Activated CD4-positive, alpha-beta memory T cell treated with anti-CD3 and anti-CD28 coated beads, Interleukin-2, amount 10 ng/mL, durations not matched to agents 7 days and 5 days (primary cell): ENCODE results near the gene TEAD4. TPM values are rescaled to one million over a fixed set of nuclear protein-coding genes. Genes with fewer than 3 reads are reported as not detected.
A peak's percentile ranks its signal among the peaks of the same experiment; 100 is the strongest.
"Not testable (repeated sequence)": the region's sequence is repeated elsewhere in the genome, so short reads cannot be mapped to it uniquely, and the experiment has no call there.

ENCODE experiments used
- CTCF ChIA-PET: fragments of 350-600 bp; sonication (Branson Sonifier 250); formaldehyde crosslinking; loops from one replicate; lab custom pipeline; 2021; ENCODE audit warnings: antibody characterized with exemption, inconsistent platforms; lab: Charles Lee
- POLR2A ChIA-PET: fragments of 350-600 bp; sonication (Branson Sonifier 250); formaldehyde crosslinking; loops from one replicate; lab custom pipeline; 2021; ENCODE audit warnings: antibody characterized with exemption; lab: Charles Lee
- DNase-seq: peaks from one replicate; pipeline ENCODE4 v3.0.0-alpha.2; 2020
- H3K27ac Mint-ChIP-seq: one replicate; pipeline ENCODE4 v1.8.0; 2021; ENCODE audit warnings: mild to moderate bottlenecking, mixed read lengths
- H3K27me3 Mint-ChIP-seq: one replicate; pipeline ENCODE4 v1.8.0; 2021; ENCODE audit warnings: mixed read lengths
- H3K36me3 Mint-ChIP-seq: one replicate; pipeline ENCODE4 v1.8.0; 2021; ENCODE audit warnings: low read depth, mixed read lengths
- H3K4me1 Mint-ChIP-seq: one replicate; pipeline ENCODE4 v1.8.0; 2021; ENCODE audit warnings: mixed read lengths
- H3K4me3 Mint-ChIP-seq: one replicate; pipeline ENCODE4 v1.8.0; 2021; ENCODE audit warnings: mild to moderate bottlenecking, mixed read lengths
- H3K9me3 Mint-ChIP-seq: one replicate; pipeline ENCODE4 v1.8.0; 2021; ENCODE audit warnings: mixed read lengths
- total RNA-seq, 2 experiments: library from RNA; stranded (reverse); gene quantifications; one replicate each; pipeline ENCODE4 v1.2.3, GENCODE V29; 2021

The TEAD4 gene
- total RNA-seq, 2 experiments from 2014 or later = 0.68 to 0.83 TPM

GRCh38 chr12:3055026-3055703 is 96.0 kb downstream of the TEAD4 start:
- ChIA-PET POLR2A (no interaction called here), CTCF (no interaction called here)
- Mint-ChIP-seq H3K4me3 (no peak overlapping the region), H3K27ac (no peak overlapping the region), H3K9me3 (no peaks in the 10 kb centered on the region), H3K36me3 (no peaks in the 10 kb centered on the region), H3K27me3 (peaks cover 10% of the 10 kb centered on the region), H3K4me1 (no peaks in the 10 kb centered on the region)
- no peak for DNase-seq

- ChIA-PET CTCF (no interaction called here), POLR2A (no interaction called here)
- Mint-ChIP-seq H3K9me3 (no peaks in the 10 kb centered on the region), H3K27ac (no peak overlapping the region), H3K36me3 (no peaks in the 10 kb centered on the region), H3K4me3 (no peak overlapping the region), H3K4me1 (peaks cover 3% of the 10 kb centered on the region), H3K27me3 (peaks cover 13% of the 10 kb centered on the region)
- no peak for DNase-seq
Observed at GRCh38 chr12:3055704-3056467, 96.7 kb downstream of the TEAD4 start.

- no peak overlapping the region for H3K4me3 Mint-ChIP-seq
- no peak for DNase-seq
- no peaks in the 10 kb centered on the region for H3K36me3 Mint-ChIP-seq
- POLR2A ChIA-PET = no interaction called here
- peaks cover 9% of the 10 kb centered on the region for H3K4me1 Mint-ChIP-seq
- no peak overlapping the region for H3K27ac Mint-ChIP-seq
- peaks cover 33% of the 10 kb centered on the region for H3K27me3 Mint-ChIP-seq
- H3K9me3 Mint-ChIP-seq = no peaks in the 10 kb centered on the region
- CTCF ChIA-PET = interaction anchor here (3.5 kb wide), 1 partner anchor 12 kb away, joined by 13 read pairs; no protein-coding TSS in a partner anchor
Observed at GRCh38 chr12:3061059-3061458, 101.9 kb downstream of the TEAD4 start.

- Mint-ChIP-seq H3K36me3 (no peaks in the 10 kb centered on the region), H3K27ac (no peak overlapping the region), H3K4me3 (no peak overlapping the region), H3K9me3 (no peaks in the 10 kb centered on the region), H3K27me3 (peaks cover 31% of the 10 kb centered on the region), H3K4me1 (peaks cover 9% of the 10 kb centered on the region)
- CTCF ChIA-PET = no interaction called here
- POLR2A ChIA-PET = no interaction called here
- DNase-seq = no peak
Observed at GRCh38 chr12:3061501-3062215, 102.5 kb downstream of the TEAD4 start.

GRCh38 chr12:3065300-3065699 is 106.1 kb downstream of the TEAD4 start:
- H3K9me3 Mint-ChIP-seq = no peaks in the 10 kb centered on the region
- CTCF ChIA-PET = interaction anchor here (1.0 kb wide), 1 partner anchor 8 kb away, joined by 4 read pairs; no protein-coding TSS in a partner anchor
- H3K27me3 Mint-ChIP-seq = peaks cover 42% of the 10 kb centered on the region

GRCh38 chr12:3065846-3066245 is 106.6 kb downstream of the TEAD4 start:
- DNase-seq, POLR2A ChIA-PET, H3K4me1 Mint-ChIP-seq, H3K4me3 Mint-ChIP-seq, H3K9me3 Mint-ChIP-seq, H3K27ac Mint-ChIP-seq, H3K36me3 Mint-ChIP-seq: not testable (repeated sequence)
- peaks cover 39% of the 10 kb centered on the region for H3K27me3 Mint-ChIP-seq
- CTCF ChIA-PET = interaction anchor here (1.0 kb wide), 1 partner anchor 8 kb away, joined by 4 read pairs; no protein-coding TSS in a partner anchor

More at GRCh38 chr12:3065300-3065699, 106.1 kb downstream of the TEAD4 start:
- POLR2A ChIA-PET = no interaction called here
- Mint-ChIP-seq H3K36me3 (no peaks in the 10 kb centered on the region), H3K4me3 (no peak overlapping the region), H3K27ac (no peak overlapping the region), H3K4me1 (peaks cover 9% of the 10 kb centered on the region)
- DNase-seq = no peak

- peaks cover 19% of the 10 kb centered on the region for H3K27me3 Mint-ChIP-seq
- POLR2A ChIA-PET = no interaction called here
- DNase-seq = no peak
- CTCF ChIA-PET = interaction anchor here (0.7 kb wide), 1 partner anchor 195 kb away, joined by 4 read pairs; no protein-coding TSS in a partner anchor
- H3K36me3 Mint-ChIP-seq = no peaks in the 10 kb centered on the region
- no peak overlapping the region for H3K27ac Mint-ChIP-seq
- H3K4me3 Mint-ChIP-seq = no peak overlapping the region
- H3K4me1 Mint-ChIP-seq = peaks cover 2% of the 10 kb centered on the region
- H3K9me3 Mint-ChIP-seq = no peaks in the 10 kb centered on the region
Observed at GRCh38 chr12:3069714-3070113, 110.5 kb downstream of the TEAD4 start.

- H3K4me1 Mint-ChIP-seq = peaks cover 5% of the 10 kb centered on the region
- H3K27me3 Mint-ChIP-seq = peaks cover 26% of the 10 kb centered on the region
- H3K27ac Mint-ChIP-seq = no peak overlapping the region
- H3K9me3 Mint-ChIP-seq = no peaks in the 10 kb centered on the region
- no peaks in the 10 kb centered on the region for H3K36me3 Mint-ChIP-seq
- H3K4me3 Mint-ChIP-seq = no peak overlapping the region
- ChIA-PET POLR2A (no interaction called here), CTCF (interaction anchor here (0.6 to 1.6 kb wide), 4 partner anchors 30 to 229 kb away, joined by 3 to 4 read pairs (median 3); no protein-coding TSS in a partner anchor)
- DNase-seq = no peak
Observed at GRCh38 chr12:3071107-3071506, 111.9 kb downstream of the TEAD4 start.

- ChIA-PET POLR2A (no interaction called here), CTCF (interaction anchor here (1.6 to 2.5 kb wide), 2 partner anchors 204 to 228 kb away, joined by 4 to 29 read pairs; no protein-coding TSS in a partner anchor)
- Mint-ChIP-seq H3K4me1 (peaks cover 5% of the 10 kb centered on the region), H3K4me3 (no peak overlapping the region), H3K9me3 (no peaks in the 10 kb centered on the region), H3K27ac (no peak overlapping the region), H3K36me3 (no peaks in the 10 kb centered on the region), H3K27me3 (peaks cover 26% of the 10 kb centered on the region)
- DNase-seq = no peak
Observed at GRCh38 chr12:3071710-3072109, 112.5 kb downstream of the TEAD4 start.

GRCh38 chr12:3073438-3074250 is 114.4 kb downstream of the TEAD4 start:
- peak; percentile 85 for DNase-seq
- ChIA-PET POLR2A (no interaction called here), CTCF (interaction anchor here (0.7 to 2.9 kb wide), 18 partner anchors 8 to 202 kb away, joined by 3 to 29 read pairs (median 3); no protein-coding TSS in a partner anchor)
- H3K27ac Mint-ChIP-seq = no peak overlapping the region
- H3K4me3 Mint-ChIP-seq = no peak overlapping the region
- no peaks in the 10 kb centered on the region for H3K9me3 Mint-ChIP-seq
- peaks cover 28% of the 10 kb centered on the region for H3K27me3 Mint-ChIP-seq
- peaks cover 5% of the 10 kb centered on the region for H3K4me1 Mint-ChIP-seq
- H3K36me3 Mint-ChIP-seq = no peaks in the 10 kb centered on the region

GRCh38 chr12:3075315-3075714 is 116.1 kb downstream of the TEAD4 start:
- Mint-ChIP-seq H3K4me1 (peaks cover 5% of the 10 kb centered on the region), H3K36me3 (no peaks in the 10 kb centered on the region), H3K4me3 (peak overlapping the region; percentile 3), H3K27me3 (peaks cover 23% of the 10 kb centered on the region), H3K27ac (no peak overlapping the region), H3K9me3 (no peaks in the 10 kb centered on the region)
- no peak for DNase-seq
- POLR2A ChIA-PET = no interaction called here
- CTCF ChIA-PET = interaction anchor here (0.9 to 1.9 kb wide), 2 partner anchors 200 kb away, joined by 4 to 10 read pairs; no protein-coding TSS in a partner anchor
